Measurements from ENCODE around the gene SENP6.
A peak's percentile ranks its signal among the peaks of the same experiment; 100 is the strongest.
"Not testable (repeated sequence)": the region's sequence is repeated elsewhere in the genome, so short reads cannot be mapped to it uniquely, and the experiment has no call there.

The SENP6 gene, protein sequence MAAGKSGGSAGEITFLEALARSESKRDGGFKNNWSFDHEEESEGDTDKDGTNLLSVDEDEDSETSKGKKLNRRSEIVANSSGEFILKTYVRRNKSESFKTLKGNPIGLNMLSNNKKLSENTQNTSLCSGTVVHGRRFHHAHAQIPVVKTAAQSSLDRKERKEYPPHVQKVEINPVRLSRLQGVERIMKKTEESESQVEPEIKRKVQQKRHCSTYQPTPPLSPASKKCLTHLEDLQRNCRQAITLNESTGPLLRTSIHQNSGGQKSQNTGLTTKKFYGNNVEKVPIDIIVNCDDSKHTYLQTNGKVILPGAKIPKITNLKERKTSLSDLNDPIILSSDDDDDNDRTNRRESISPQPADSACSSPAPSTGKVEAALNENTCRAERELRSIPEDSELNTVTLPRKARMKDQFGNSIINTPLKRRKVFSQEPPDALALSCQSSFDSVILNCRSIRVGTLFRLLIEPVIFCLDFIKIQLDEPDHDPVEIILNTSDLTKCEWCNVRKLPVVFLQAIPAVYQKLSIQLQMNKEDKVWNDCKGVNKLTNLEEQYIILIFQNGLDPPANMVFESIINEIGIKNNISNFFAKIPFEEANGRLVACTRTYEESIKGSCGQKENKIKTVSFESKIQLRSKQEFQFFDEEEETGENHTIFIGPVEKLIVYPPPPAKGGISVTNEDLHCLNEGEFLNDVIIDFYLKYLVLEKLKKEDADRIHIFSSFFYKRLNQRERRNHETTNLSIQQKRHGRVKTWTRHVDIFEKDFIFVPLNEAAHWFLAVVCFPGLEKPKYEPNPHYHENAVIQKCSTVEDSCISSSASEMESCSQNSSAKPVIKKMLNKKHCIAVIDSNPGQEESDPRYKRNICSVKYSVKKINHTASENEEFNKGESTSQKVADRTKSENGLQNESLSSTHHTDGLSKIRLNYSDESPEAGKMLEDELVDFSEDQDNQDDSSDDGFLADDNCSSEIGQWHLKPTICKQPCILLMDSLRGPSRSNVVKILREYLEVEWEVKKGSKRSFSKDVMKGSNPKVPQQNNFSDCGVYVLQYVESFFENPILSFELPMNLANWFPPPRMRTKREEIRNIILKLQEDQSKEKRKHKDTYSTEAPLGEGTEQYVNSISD

GRCh38 chr6:75601304-75602245, at the start of gene SENP6:
SENP6 (plus strand) TSS chr6:75601880; CDS start chr6:75602525, 645 bp downstream.
- peak; percentile 64 to 69 for DNase-seq

DNA sequence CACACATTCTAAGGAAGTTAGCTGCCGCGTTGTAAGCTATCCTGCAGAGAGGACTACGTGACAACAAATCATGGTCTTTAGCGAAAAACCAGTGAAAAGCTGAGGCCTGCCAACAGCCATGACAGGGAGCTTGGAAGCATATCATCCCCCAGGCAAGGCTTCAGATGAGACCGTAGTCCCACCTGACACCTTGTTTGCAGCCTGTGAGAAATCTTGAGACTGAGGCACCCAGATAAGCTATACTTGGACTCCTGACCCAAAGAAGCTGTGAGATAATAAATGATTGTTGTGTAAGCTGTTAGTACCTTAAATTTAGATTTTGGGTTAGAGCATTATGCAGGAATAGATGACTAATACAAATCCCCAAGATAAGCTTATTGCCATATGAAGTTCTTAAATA, 45.4 kb upstream of the SENP6 start:
- no peak for DNase-seq

GRCh38 chr6:75557068-75557467, 44.6 kb upstream of the SENP6 start:
- DNase-seq: no peak

DNA sequence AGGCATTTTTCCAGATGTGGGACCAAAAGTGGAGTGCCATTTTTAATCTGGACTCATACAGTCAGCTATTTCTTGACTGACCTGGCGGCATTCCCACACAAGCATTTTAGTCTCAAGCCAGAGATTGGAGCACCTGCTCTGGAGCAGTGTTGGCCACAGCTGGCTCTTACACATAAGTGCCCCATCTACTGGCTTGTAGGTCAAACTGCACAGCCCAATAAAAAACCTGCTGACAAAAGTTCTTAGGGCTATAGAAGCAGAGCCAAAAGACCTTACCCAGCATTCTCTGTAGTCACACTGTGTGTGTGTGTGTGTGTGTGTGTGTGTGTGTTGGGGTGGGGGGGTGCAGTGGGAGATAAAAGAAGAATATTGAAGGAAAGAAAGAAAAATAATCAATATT, 38.6 kb upstream of the SENP6 start:
- no peak for DNase-seq

GRCh38 chr6:75566137-75566767, 35.4 kb upstream of the SENP6 start:
- no peak for DNase-seq

DNA sequence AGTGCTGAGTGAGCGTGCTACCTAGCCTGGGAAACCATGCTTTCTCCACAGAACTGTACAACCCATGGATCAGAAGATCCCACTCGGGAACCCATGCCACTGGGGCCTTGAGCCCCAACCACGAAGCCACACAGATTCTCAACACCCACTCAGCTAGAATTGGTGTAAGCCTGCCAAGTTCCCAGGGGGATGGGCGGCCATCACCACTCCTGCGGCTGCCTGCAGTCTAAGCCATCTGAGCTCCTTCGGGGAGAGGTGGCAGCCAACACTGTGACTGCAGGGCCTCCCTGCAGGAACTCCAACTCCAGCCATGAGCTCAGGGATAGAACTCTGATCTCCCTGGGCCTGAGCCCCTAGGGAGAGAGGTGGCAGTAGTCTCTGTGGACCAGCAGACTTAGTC, 33.6 kb upstream of the SENP6 start:
- DNase-seq: no peak

DNA sequence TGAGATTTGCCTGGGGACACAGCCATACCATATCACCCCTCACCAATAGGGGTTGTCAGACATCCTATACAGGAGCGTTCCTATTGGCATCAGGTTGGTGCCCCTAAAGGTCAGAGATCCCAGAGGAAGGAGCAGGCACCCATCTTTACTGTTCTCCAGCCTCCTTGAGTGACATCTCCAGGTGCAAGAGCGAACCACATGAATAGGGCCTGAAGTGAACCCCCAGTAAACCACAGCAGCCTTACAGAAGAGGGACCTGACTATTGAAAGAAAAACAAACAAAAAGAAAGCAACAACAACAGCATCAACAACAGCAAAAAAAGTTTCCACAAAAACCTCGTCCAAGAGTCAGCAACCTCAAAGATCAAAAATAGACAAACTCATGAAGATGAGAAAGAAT, 32.7 kb upstream of the SENP6 start:
- DNase-seq: no peak

DNA sequence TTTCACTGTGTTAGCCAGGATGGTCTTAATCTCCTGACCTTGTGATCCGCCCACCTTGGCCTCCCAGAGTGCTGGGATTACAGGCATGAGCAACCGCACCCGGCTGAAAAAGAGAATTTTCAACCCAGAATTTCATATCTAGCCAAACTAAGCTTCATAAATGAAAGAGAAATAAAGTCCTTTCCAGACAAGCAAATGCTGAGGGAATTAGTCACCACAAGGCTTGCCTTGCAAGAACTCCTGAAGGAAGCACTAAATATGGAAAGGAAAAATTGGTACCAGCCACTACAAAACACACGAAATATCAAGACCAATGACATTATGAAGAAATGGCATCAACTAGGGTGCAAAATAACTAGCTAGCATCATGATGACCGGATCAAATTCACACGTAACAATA, 31.0 kb upstream of the SENP6 start:
- not testable (repeated sequence) for DNase-seq

DNA sequence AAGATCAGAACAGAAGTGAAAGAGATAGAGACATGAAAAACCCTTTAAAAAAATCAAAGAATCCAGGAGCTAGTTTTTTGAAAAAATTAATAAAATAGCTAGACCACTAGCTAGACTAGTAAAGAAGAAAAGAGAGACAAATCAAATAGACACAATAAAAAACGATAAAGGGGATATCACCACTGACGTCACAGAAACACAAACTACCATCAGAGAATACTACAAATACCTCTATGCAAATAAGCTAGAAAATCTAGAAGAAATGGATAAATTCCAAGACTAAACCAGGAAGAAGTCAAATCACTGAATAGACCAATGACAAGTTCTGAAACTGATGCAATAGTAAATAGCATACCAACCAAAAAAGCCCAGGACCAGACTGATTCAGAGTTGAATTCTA, 29.6 kb upstream of the SENP6 start:
- DNase-seq: no peak

GRCh38 chr6:75579951-75580350, 21.7 kb upstream of the SENP6 start:
- DNase-seq: no peak

- DNase-seq: no peak
Observed at GRCh38 chr6:75581231-75581630, 20.4 kb upstream of the SENP6 start.

- DNase-seq: not testable (repeated sequence)
Observed at GRCh38 chr6:75584552-75584951, 17.1 kb upstream of the SENP6 start.

GRCh38 chr6:75588948-75589347, 12.7 kb upstream of the SENP6 start:
- DNase-seq: no peak

GRCh38 chr6:75590370-75590769, 11.3 kb upstream of the SENP6 start:
- no peak for DNase-seq

GRCh38 chr6:75596380-75596779, 5.3 kb upstream of the SENP6 start:
- not testable (repeated sequence) for DNase-seq

GRCh38 chr6:75600768-75601167, 912 bp upstream of the SENP6 start:
- no peak for DNase-seq

DNA sequence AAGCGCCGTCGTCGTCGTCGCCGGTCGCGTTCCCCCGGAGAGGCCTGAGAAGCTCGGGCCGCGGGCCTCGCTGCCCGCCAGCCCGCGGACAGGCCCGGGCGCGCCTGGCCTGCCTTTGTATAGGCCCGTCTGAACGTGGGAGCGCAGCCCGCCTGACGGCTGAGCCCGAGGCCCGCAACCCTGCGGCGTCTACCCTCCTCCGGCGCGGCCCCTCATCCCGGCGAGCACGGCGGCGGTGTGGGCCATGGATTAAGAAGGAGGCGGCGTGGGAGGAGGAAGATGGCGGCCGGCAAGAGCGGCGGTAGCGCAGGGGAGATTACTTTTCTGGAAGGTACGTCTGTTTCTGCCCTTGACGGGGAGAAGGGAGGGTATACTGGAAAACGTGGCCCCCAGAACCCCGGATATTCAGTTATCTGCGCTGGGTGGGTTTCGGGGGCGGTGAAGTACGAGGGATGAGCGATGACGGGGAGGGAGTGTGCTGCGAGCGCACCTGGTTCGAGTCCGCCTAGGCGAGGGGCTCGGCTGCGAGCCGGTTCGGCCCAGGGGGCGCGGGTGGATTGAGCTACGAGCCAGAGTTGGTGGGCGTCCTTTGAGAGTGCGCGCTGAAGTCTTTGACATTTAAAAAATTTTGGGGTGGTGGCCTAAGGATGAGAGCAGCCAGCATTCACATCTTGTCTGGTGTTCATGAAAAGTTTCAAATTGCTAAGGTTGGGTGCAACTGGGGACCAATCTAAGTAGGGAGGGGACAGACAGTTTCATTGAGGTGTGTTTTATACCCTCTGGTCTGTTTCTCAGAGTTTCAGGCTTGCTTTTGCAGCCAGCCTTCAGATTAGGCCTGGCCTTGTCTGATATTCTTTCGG, 796 bp downstream of the SENP6 start:
- peak; percentile 49 to 56 for DNase-seq

DNA sequence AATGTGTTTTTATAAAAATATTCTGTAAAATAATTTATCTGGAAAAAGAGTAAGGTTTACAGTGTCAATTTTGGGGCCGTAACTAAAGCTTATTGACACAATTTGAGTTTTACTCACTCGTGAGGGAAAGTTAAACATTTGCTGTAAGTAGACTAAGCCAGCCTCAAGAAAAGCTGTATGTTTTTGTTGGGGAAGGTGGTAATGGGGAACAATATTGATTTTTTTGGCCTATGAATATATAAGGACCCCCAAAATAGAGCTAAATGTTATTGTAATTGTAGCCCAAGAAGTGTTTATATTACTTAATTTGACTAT, 1.4 kb downstream of the SENP6 start:
- no peak for DNase-seq

DNA sequence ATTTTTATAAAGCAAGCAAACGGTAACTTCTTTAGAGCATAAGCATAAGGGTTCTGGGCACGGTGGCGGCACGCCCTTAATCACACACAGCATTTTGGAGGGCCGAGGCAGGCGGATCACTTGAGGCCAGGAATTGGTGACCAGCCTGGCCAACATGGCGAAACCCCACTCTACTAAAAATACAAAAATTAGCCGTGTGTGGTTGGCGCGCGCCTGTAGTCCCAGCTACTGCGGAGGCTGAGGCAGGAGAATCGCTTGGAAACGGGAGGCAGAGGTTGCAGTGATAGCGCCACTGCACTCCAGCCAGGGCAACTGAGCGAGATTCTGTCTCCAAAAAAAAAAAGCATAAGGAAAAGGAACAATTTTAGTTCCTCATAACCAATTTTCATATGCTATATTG, 2.6 kb downstream of the SENP6 start:
- no peak for DNase-seq

DNA sequence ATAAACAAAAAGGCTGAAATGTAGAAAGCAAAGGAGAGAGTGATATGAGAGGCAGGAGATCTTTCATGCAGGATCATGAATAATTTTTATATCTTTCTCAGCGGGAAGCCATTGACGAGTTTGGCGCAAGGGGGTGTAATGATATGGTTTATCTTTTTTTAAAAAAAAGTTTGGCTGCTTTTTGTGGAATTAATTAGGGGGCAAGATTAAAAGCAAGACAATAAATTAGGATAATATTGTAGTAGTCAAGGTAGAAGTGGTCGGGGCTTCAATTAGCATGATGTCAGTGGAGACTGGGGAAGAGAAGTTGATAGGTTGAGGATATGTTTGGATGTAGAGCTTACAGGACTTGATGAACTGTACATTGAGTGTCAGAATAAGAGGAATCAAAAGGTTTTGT, 4.0 kb downstream of the SENP6 start:
- no peak for DNase-seq

- DNase-seq: no peak
Observed at GRCh38 chr6:75608304-75608703, 6.6 kb downstream of the SENP6 start.

All from activated CD4-positive, alpha-beta T cell treated with anti-CD3 and anti-CD28 coated beads, Interleukin-2, amount 50 U/mL, for 4 hours (primary cell).